Heart right ventricle (tissue), 16 donors: ENCODE data around the gene ACBD3. TPM values are rescaled to one million over a fixed set of nuclear protein-coding genes. Genes with fewer than 3 reads are reported as not detected.

Experiments
- ATAC-seq, 8 donors: fragments of 200-7000 bp; cut with Tn5 transposase; one replicate each; pipeline ENCODE4 v1.9.1; 2020; ENCODE audit warnings: mild to moderate bottlenecking in 8 of 8, moderate library complexity in 8 of 8, moderate number of reproducible peaks in 1 of 8
- DNase-seq, 2 donors: peaks; one replicate each; pipeline ENCODE4 v3.0.0-alpha.2; 2020
- H3K27ac ChIP-seq, 10 donors: fragments of 200-600 bp; sonication (generic) in 2 of 10; one replicate each; pipeline versions ENCODE4 v1.5.0 to v1.8.0; 2020 to 2022; ENCODE audit warnings: mild to moderate bottlenecking in 3 of 10
- H3K27me3 ChIP-seq, 7 donors: fragments of 200-600 bp; one replicate each; pipeline ENCODE4 v1.8.0; 2021 to 2022; ENCODE audit warnings: mild to moderate bottlenecking in 2 of 7
- H3K36me3 ChIP-seq, 9 donors: fragments of 200-600 bp; sonication (generic) in 1 of 9; one replicate each; pipeline versions ENCODE4 v1.5.0 to v1.8.0; 2020 to 2022; ENCODE audit warnings: mild to moderate bottlenecking in 2 of 9
- H3K4me1 ChIP-seq, 9 donors: fragments of 200-600 bp; sonication (generic) in 1 of 9; one replicate each; pipeline versions ENCODE4 v1.5.0 to v1.8.0; 2020 to 2022; ENCODE audit warnings: mild to moderate bottlenecking in 4 of 9
- H3K4me3 ChIP-seq, 10 donors: fragments of 200-600 bp; sonication (generic) in 2 of 10; one replicate each; pipeline versions ENCODE4 v1.5.0 to v1.8.0; 2020 to 2022; ENCODE audit warnings: mild to moderate bottlenecking in 7 of 10, moderate library complexity in 2 of 10
- H3K9me3 ChIP-seq, 11 donors: fragments of 200-600 bp in 10 of 11; sonication (generic) in 2 of 11; one replicate each; pipeline versions ENCODE4 v1.5.0 to v1.8.0; 2013 to 2022; ENCODE audit warnings: mild to moderate bottlenecking in 2 of 11, control low read depth in 1 of 11, moderate library complexity in 1 of 11
- WGBS, 2 donors: extraction: QIAGEN DNeasy Blood & Tissue Kit; methylation state at CpG; one replicate each; pipeline ENCODE4 v1.1.7; 2013; ENCODE audit warnings: inconsistent platforms in 1 of 2; 5-methylcytosine and 5-hydroxymethylcytosine counted together
- intact Hi-C, 10 donors: fragments of 100-400 bp; cut with DNase I; formaldehyde crosslinking; loops; one replicate each; pipeline versions ENCODE4 v1.11.1 to v1.14.2; 2022
- polyA plus RNA-seq, 2 donors: library from polyadenylated mRNA; stranded (reverse); fragments of 200-250 nt; gene quantifications; one replicate each; pipeline ENCODE4 v1.2.3, GENCODE V29; 2013
- total RNA-seq, 10 donors: library from RNA; stranded (reverse); fragmentation: NEBNext Ultra II Directional in 3 of 10; extraction: Animal tissue kit (Norgen Biotek cat#: 25700) in 3 of 10; gene quantifications; one replicate each; pipeline versions ENCODE4 v1.2.1 to v1.2.4, GENCODE V29; 2021 to 2023
- TF ChIP-seq, protein P1 (sequence below), 9 donors: fragments of 200-600 bp; sonication (generic) in 2 of 9; IDR thresholded peaks; one replicate each; pipeline versions ENCODE4 v1.5.0 to v1.8.0; 2021 to 2022; ENCODE audit warnings: antibody characterized with exemption in 9 of 9, mild to moderate bottlenecking in 5 of 9, moderate library complexity in 1 of 9
- donor health status: Arrhythmogenic right ventricular cardiomyopathy.
- donor health status: ischemic (EF 13 %, LVEDD 7.1; RV severe dilation, severe dysfunction).
- donor health status: healthy with polysubstance abuse.
- donor health status: DM: no; HTN: yes; CAD: no.
- donor health status: DM: no; HTN: no; CAD: no.
- donor health status: ischemic (EF 25% LVEDD 6.9; RV normal size, moderate dysfunction).
- donor health status: ischemic (EF 25% LVEDD 5.7; RV mildly dilated, moderate dysfunction).
- donor health status: healthy.
- donor health status: DM: yes; HTN: yes; CAD: no.
- donor health status: Ischemic cardiomyopathy.
- donor health status: ischemic (EF 35%, LVEDD 5.7; RV mildly dilated, moderate dysfunction).
- donor health status: nonischemic (EF 11% LVEDD 7.7; RV severe dilation, severe dysfunction).
- donor health status: DM: yes; HTN: yes; CAD: no.
- donor health status: PGD.
- donor health status: ischemic (EF 29% LVEDD 5.4; RV normal size, mild dysfunction).
- donor health status: nonischemic (EF 23%, LVEDD 6.1; RV moderate dilation, normal function).

ACBD3 gene
- total and polyA plus RNA-seq, 12 donors, result 9.3 to 39.1 (median 32.4) TPM

DNA sequence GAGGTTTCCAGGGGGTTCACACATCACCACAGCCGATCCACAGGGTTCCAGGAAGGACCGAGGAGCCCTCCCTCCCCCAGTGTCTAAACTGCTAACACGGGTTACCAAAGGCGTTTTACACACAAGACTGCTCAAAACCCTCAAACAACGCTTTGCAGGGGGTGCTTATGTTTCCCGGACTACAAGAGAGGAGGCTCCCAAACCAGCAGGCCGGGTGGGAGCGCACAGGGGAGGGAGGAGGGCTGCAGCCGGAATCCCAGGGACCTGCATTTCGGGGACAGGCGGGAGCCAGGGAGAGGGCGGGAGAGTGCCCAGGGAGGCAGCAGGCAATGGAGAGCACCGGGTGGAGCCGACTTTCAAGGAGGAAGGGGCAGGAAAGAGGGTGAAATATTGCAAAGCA, 50.8 kb downstream of the ACBD3 start:
- H3K9me3 ChIP-seq, result no peaks in the 10 kb centered on the region
- ATAC-seq (no peak), DNase-seq (no peak)
- H3K27ac ChIP-seq, result no peak overlapping the region
- WGBS, 2 donors, result 51 to 57% methylated on average over 14 of the region's 14 CpGs
- no peak overlapping the region for H3K4me3 ChIP-seq
- no peaks in the 10 kb centered on the region for H3K36me3 ChIP-seq
- TF ChIP-seq, protein P1, sequence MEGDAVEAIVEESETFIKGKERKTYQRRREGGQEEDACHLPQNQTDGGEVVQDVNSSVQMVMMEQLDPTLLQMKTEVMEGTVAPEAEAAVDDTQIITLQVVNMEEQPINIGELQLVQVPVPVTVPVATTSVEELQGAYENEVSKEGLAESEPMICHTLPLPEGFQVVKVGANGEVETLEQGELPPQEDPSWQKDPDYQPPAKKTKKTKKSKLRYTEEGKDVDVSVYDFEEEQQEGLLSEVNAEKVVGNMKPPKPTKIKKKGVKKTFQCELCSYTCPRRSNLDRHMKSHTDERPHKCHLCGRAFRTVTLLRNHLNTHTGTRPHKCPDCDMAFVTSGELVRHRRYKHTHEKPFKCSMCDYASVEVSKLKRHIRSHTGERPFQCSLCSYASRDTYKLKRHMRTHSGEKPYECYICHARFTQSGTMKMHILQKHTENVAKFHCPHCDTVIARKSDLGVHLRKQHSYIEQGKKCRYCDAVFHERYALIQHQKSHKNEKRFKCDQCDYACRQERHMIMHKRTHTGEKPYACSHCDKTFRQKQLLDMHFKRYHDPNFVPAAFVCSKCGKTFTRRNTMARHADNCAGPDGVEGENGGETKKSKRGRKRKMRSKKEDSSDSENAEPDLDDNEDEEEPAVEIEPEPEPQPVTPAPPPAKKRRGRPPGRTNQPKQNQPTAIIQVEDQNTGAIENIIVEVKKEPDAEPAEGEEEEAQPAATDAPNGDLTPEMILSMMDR (IDR thresholded peaks at IDR 0.05), result no peak
- H3K4me1 ChIP-seq, result peaks cover 0 to 16% (median 8%) of the 10 kb centered on the region in 9 donors
- no peaks in the 10 kb centered on the region for H3K27me3 ChIP-seq
- intact Hi-C loops, result loop anchor here in 2 of 10 donors (10.0 kb wide), 1 partner anchor 189 kb away; no protein-coding TSS in a partner anchor

DNA sequence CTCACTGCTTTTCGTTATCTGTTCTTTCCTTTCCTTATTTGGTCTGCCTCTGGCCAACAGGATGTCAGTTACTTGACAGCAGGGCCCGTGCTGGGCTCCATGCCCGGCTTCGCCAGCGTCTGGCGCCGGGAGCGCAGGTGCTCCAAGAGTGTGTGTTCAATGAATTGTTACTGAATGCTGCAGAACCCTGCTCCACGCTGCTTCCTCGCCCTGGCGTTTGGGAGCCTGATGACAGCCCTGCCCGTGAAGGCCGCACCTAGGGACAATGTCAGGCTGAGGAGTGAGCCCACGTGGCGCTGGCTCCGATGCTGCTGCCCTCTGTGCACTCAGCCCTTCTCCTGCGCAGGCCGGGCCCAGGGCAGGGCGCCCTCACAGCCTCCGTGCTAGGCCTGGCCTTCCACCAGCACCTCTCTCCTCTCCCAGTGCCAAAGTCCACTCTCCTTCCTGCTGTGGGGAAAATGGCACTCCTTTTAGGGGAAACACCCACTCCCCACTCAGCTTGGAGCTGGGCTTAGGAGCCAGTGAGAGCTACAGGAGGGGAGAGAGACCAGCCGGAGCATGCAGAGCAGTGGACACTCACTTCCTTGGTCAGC, 51.4 kb downstream of the ACBD3 start:
- H3K36me3 ChIP-seq, result no peaks in the 10 kb centered on the region
- H3K27me3 ChIP-seq, result no peaks in the 10 kb centered on the region
- no peak overlapping the region for H3K27ac ChIP-seq
- H3K4me1 ChIP-seq, result peaks cover 0 to 16% (median 8%) of the 10 kb centered on the region in 9 donors
- H3K4me3 ChIP-seq, result peak overlapping the region in 2 of 10 donors; percentile 9 to 27
- 30 to 32% methylated on average over 21 of the region's 21 CpGs for WGBS, 2 donors
- ATAC-seq, result peak; percentile 61 to 83 (median 73)
- DNase-seq, result peak in 1 of 2 donors; percentile 61
- H3K9me3 ChIP-seq, result no peaks in the 10 kb centered on the region
- TF ChIP-seq, protein P1 (IDR thresholded peaks at IDR 0.05), result no peak
- intact Hi-C loops, result loop anchor here in 2 of 10 donors (10.0 kb wide), 1 partner anchor 190 kb away; no protein-coding TSS in a partner anchor

DNA sequence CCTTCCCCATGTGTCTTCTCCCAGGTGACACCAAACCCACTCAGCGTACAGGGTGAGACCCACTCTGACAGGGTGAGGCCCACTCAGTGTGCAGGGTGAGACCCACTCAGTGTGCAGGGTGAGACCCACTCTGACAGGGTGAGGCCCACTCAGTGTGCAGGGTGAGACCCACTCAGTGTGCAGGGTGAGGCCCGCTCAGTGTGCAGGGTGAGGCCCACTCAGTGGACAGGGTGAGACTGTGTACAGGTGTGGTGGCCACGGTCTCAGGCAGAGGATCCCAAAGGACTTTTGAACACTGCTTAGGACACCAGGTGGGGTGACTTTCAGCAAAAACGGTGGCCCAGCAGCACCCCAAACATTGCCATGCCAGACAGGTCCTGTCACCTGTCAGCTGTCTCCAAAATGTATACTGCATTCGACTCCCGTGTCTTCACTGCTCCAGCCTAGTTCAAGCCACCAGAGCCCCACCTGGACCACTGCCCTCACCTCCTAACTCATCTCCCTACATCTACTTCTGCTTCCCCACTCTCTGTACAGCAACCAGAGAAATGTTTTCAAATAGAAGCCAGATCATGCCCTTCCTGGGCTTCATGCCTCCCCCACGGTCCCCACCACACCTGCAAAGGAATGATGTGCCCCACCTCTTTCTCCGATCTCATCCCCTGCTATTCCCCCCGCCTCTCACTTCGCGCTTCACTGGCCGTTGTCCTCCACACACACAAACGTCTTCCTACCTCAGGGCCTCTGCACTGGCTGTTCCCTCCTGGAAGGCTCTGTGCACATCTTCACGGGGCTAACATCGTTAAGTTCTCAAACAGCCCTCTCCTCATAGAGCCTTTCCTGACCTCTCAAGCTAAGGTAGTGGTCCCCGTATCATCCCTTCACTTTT, 52.1 kb downstream of the ACBD3 start:
- DNase-seq (no peak), ATAC-seq (peak in 3 of 8 donors; percentile 14 to 50 (median 29))
- Histone ChIP-seq H3K4me1 (peaks cover 0 to 16% (median 8%) of the 10 kb centered on the region in 9 donors), H3K4me3 (peak overlapping the region in 2 of 10 donors; percentile 9 to 27), H3K36me3 (no peaks in the 10 kb centered on the region), H3K27me3 (no peaks in the 10 kb centered on the region), H3K27ac (no peak overlapping the region), H3K9me3 (no peaks in the 10 kb centered on the region)
- intact Hi-C loops, result loop anchor here in 2 of 10 donors (10.0 kb wide), 1 partner anchor 190 kb away; no protein-coding TSS in a partner anchor
- TF ChIP-seq, protein P1 (IDR thresholded peaks at IDR 0.05), result no peak
- WGBS, 2 donors, result 58 to 64% methylated on average over 16 of the region's 16 CpGs

DNA sequence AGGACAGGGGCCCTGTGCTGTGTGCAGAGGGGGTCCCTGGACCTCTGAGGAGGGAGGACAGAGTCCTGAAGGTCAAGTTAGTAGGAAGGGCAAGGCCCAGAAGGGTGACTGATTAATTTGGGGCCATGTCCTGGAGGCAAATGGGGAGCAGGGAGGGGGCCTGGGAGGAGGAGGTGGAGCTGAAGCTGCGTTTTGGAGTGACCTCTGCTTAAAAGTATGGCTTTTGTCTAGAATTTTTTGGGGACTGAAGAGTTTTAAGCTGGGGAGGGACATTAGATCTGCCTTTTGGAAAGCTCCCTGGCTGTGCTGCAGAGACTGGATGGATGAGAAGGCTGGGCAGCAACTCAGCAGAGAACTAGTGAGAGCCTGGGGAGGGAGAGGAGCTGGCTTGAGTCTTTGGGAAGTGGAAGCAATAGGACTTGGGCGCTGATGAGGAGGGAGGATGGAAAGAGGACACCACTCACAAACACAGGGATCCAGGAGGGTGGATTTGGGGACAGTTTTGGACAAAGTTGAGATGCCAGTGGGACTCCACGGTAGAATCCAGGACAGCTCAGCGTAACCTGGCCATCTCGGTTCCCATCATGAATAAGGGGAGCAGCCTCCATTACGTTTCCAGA, 52.9 kb downstream of the ACBD3 start:
- Histone ChIP-seq H3K27ac (no peak overlapping the region), H3K4me1 (peaks cover 0 to 18% (median 8%) of the 10 kb centered on the region in 9 donors), H3K36me3 (no peaks in the 10 kb centered on the region), H3K4me3 (no peak overlapping the region), H3K27me3 (no peaks in the 10 kb centered on the region), H3K9me3 (no peaks in the 10 kb centered on the region)
- WGBS, 2 donors, result 89 to 92% methylated on average over 6 of the region's 6 CpGs
- ATAC-seq (no peak), DNase-seq (no peak)
- intact Hi-C loops, result loop anchor here in 2 of 10 donors (10.0 kb wide), 1 partner anchor 191 kb away; no protein-coding TSS in a partner anchor
- TF ChIP-seq, protein P1 (IDR thresholded peaks at IDR 0.05), result no peak
